ENCODE data around the gene ZBTB18.

ZBTB18 gene

DNA sequence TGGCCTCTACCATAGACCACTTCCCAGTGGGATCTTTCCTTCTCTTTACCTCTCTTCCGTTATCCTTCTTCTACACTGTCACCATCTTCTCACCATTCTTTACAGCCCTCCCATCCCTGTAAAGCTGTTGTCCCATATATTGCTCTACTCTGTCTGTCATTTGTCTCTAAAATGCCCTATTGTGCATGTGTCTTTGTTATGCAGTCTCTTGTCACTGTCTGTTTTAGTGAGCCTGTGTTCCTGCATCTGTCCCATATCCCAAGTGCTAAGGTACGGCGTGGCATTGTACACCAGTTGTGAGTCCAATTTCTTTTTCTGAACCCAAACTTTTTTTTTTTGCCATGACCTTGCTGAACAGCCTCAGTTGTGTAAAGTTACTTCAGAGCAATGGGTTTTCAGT is 8.8 kb upstream of the ZBTB18 start:
- no peak for TF ChIP-seq CTCF (IDR thresholded peaks at IDR 0.05)

GRCh38 chr1:244044423-244044822 is 6.7 kb upstream of the ZBTB18 start:
- no peak for TF ChIP-seq CTCF (IDR thresholded peaks at IDR 0.05)

GRCh38 chr1:244046907-244047611 is 4.0 kb upstream of the ZBTB18 start:
- TF ChIP-seq CTCF (IDR thresholded peaks at IDR 0.05), result no peak

GRCh38 chr1:244047621-244048255 is 3.3 kb upstream of the ZBTB18 start:
- no peak for TF ChIP-seq CTCF (IDR thresholded peaks at IDR 0.05)

DNA sequence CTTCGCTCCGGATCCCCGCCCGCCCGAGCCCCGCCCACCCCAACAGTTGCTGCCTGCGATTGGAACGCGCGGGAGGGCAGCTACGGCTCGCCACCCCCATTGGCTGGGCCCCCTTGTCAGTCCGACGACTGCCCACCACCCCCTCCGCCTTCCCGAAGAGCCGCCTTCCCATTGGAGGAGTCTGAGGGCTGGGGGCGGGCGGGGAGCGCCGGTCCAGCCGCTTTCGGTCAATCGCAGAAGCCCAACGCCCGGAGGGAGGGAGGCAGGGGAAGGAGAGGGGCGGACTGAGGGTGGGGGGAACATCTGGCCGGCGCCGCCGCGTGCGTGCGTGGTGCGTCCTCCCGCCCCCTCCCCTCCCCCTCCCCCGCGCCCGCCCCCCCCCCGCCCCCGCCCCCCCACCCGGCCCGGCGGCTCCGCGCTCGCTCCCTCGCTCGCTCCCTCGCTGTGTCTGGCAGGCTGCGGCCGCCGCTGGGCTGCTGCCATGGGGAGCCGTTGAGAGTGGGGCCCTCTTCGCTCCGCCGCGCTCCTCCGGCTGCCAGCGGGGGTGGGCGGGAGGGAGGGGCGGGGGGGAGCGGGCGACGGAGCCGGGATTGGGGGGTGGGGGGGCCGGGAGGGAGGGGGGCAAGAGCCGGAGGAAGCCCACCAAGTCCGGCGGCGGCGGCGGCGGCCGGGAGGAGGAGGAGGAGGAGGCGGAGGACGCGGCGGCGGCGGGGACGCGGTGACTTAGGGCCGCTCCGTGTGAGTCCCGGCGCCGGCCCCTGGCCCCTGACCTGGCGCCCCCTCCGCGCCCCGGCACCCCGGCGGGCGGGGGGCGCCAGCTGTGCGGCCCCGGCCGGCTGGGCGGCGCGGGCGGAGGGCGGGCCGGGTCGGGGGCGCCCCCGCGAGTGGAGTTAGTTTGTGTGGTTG is 2.6 kb upstream of the ZBTB18 start:
- TF ChIP-seq CTCF (IDR thresholded peaks at IDR 0.05), result no peak

- TF ChIP-seq CTCF (IDR thresholded peaks at IDR 0.05), result no peak
Observed at GRCh38 chr1:244049162-244050013, 1.7 kb upstream of the ZBTB18 start.

Data from LNCAP (cell line).